GM13977 (cell line): ENCODE data around the gene SEMA6B.

Experiments used
- DNase-seq: peaks from one replicate; pipeline ENCODE4 v3.0.0; 2012; ENCODE audit warnings: low spot score
- in situ Hi-C: fragments of 300-500 bp; cut with MboI; formaldehyde crosslinking; loops from one replicate; pipeline ENCODE4 v1.12.0; 2022; ENCODE audit warnings: low sequenced_read_pairs, low pct_unique_long_range_greater_than_20kb, mixed read lengths, inconsistent platforms; ENCODE audit not compliant: unreplicated experiment
- TF ChIP-seq, protein P1 (sequence below): IDR thresholded peaks from 2 replicates; pipeline ENCODE4 v1.5.1; 2012; ENCODE audit warnings: mild to moderate bottlenecking, control low read depth; ENCODE audit not compliant: insufficient read depth; ENCODE audit errors: extremely low read depth, missing control alignments

The SEMA6B gene

DNA sequence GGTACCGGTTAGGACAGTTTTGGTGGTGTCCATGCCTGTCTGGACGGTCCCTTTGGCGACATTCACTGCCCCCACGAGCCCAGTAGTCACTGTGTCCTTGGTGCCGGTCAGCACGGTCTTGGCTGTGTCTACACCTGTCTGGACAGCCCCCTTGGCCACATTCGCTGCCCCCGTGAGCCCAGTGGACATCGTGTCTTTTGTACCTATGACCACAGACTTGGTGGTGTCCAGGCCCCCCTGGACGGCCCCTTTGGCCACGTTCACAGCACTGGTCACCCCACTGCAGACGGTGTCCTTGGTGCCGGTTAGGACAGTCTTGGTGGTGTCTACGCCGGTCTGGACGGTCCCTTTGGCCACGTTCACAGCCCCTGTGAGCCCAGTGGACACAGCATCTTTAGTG, 47.4 kb downstream of the SEMA6B start:
- TF ChIP-seq, protein P1, sequence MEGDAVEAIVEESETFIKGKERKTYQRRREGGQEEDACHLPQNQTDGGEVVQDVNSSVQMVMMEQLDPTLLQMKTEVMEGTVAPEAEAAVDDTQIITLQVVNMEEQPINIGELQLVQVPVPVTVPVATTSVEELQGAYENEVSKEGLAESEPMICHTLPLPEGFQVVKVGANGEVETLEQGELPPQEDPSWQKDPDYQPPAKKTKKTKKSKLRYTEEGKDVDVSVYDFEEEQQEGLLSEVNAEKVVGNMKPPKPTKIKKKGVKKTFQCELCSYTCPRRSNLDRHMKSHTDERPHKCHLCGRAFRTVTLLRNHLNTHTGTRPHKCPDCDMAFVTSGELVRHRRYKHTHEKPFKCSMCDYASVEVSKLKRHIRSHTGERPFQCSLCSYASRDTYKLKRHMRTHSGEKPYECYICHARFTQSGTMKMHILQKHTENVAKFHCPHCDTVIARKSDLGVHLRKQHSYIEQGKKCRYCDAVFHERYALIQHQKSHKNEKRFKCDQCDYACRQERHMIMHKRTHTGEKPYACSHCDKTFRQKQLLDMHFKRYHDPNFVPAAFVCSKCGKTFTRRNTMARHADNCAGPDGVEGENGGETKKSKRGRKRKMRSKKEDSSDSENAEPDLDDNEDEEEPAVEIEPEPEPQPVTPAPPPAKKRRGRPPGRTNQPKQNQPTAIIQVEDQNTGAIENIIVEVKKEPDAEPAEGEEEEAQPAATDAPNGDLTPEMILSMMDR = no peak
- in situ Hi-C loops = no loop called here
- no peak for DNase-seq

DNA sequence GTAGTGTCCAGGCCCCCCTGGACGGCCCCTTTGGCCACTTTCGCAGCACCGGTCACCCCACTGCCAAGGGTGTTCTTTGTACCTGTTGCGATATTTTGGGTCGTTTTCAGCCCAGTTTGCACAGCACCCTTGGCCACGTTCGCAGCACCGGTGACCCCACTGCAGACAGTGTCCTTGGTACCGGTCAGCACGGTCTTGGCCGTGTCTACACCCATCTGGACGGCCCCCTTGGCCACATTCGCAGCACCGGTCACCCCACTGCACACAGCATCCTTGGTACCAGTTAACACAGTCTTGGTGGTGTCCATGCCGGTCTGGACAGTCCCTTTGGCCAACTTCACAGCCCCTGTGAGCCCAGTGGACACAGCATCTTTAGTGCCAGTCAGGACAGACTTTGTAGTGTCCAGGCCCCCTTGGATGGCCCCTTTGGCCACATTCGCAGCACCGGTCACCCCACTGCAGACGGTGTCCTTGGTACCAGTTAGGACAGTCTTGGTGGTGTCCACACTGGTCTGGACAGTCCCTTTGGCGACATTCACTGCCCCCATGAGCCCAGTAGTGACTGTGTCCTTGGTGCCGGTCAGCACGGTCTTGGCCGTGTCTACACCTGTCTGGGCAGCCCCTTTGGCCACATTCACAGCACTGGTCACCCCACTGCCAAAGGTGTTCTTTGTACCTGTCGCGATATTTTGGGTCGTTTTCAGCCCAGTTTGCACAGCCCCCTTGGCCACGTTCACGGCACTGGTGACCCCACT, 48.0 kb downstream of the SEMA6B start:
- in situ Hi-C loops = no loop called here
- DNase-seq = no peak
- TF ChIP-seq, protein P1 = no peak

DNA sequence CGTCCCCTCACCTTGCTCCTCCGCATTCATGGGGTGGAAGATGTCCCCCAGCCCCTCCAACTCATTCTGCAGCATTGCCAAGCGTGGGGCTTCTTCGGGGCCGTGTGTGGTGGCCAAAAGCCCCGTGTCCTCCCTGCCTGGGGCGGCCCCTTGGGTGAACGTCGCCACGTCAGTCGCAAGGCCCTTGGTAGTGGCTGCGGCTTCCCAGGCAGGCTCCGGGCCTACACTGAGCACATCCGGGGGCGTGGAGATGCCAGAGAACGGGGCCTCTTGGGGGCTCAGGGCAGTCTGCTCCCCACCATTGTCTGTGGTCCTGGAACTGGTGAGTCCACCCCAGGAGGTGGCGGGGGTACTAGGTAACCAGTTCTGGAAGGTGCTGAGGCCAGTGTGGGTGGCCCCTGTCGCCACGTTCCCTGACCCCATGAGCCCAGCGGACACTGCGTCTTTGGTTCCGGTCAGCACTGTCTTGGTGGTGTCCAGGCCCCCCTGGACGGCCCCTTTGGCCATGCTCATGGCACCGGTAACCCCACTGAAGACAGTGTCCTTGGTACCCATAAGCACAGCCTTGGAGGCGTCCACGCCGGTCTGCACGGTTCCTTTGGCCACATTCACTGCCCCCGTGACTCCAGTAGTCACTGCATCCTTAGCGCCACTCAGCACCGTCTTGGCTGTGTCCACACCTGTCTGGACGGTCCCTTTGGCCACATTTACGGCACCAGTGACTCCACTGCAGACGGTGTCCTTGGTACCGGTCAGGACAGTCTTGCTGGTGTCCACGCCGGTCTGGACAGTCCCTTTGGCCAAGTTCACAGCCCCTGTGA, 48.8 kb downstream of the SEMA6B start:
- DNase-seq = no peak
- in situ Hi-C loops = no loop called here
- TF ChIP-seq, protein P1 = no peak

GRCh38 chr19:4508698-4509097, 50.8 kb downstream of the SEMA6B start:
- DNase-seq = no peak
- in situ Hi-C loops = no loop called here
- TF ChIP-seq, protein P1 = no peak

GRCh38 chr19:4507804-4508203, 51.7 kb downstream of the SEMA6B start:
- TF ChIP-seq, protein P1 = no peak

GRCh38 chr19:4507150-4507452, 52.4 kb downstream of the SEMA6B start:
- DNase-seq = no peak
- TF ChIP-seq, protein P1 = no peak
- in situ Hi-C loops = no loop called here

More at GRCh38 chr19:4507804-4508203, 51.7 kb downstream of the SEMA6B start:
- DNase-seq = no peak
- in situ Hi-C loops = no loop called here
